ENCODE data around the gene LRRTM3.

DNA sequence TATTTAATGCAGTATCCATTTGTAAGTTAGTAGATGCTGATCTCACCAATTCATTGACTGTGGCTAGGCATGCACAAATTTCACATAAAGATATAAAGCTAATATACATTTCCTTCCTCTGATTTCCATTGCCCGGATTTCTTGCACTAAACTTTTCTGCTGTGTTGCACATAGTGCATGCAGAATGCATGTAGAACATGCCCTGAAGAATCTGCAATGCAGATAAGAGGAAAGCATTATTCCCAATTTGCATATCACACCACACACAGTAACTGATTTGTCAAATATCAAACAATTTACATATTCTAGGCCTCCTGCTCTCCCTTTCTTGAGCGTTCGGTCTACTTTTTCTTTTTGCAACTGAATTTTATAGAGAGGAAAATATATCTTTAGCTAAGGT is 124.2 kb downstream of the LRRTM3 start:
- no peak for TF ChIP-seq EP300 (IDR thresholded peaks at IDR 0.05; ENCODE audit: borderline replicate concordance in 1 of 2, low read depth in 1 of 2, low read length in 1 of 2)
- no peak for TF ChIP-seq GABPA (IDR thresholded peaks at IDR 0.05; ENCODE audit: low read depth)
- TF ChIP-seq, protein P1, sequence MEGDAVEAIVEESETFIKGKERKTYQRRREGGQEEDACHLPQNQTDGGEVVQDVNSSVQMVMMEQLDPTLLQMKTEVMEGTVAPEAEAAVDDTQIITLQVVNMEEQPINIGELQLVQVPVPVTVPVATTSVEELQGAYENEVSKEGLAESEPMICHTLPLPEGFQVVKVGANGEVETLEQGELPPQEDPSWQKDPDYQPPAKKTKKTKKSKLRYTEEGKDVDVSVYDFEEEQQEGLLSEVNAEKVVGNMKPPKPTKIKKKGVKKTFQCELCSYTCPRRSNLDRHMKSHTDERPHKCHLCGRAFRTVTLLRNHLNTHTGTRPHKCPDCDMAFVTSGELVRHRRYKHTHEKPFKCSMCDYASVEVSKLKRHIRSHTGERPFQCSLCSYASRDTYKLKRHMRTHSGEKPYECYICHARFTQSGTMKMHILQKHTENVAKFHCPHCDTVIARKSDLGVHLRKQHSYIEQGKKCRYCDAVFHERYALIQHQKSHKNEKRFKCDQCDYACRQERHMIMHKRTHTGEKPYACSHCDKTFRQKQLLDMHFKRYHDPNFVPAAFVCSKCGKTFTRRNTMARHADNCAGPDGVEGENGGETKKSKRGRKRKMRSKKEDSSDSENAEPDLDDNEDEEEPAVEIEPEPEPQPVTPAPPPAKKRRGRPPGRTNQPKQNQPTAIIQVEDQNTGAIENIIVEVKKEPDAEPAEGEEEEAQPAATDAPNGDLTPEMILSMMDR (IDR thresholded peaks at IDR 0.05) = no peak
- no peak for TF ChIP-seq FOXJ3 (CRISPR knock-in tag; IDR thresholded peaks at IDR 0.05)
- TF ChIP-seq YY1 (IDR thresholded peaks at IDR 0.05; ENCODE audit: low read depth) = no peak
- TF ChIP-seq TEAD4 (IDR thresholded peaks at IDR 0.05; ENCODE audit: borderline replicate concordance, insufficient read depth) = no peak
- no peak for TF ChIP-seq CHD2 (IDR thresholded peaks at IDR 0.05; ENCODE audit: low read length, partially characterized antibody)
- TF ChIP-seq, protein P2, sequence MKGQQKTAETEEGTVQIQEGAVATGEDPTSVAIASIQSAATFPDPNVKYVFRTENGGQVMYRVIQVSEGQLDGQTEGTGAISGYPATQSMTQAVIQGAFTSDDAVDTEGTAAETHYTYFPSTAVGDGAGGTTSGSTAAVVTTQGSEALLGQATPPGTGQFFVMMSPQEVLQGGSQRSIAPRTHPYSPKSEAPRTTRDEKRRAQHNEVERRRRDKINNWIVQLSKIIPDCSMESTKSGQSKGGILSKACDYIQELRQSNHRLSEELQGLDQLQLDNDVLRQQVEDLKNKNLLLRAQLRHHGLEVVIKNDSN (IDR thresholded peaks at IDR 0.05; ENCODE audit: borderline replicate concordance, low read depth) = no peak
- no peak for TF ChIP-seq RCOR1 (IDR thresholded peaks at IDR 0.05; ENCODE audit: low read length)
